GM19025 (cell line): ENCODE data around the gene FRS2.
A peak's percentile ranks its signal among the peaks of the same experiment; 100 is the strongest.

Experiments
- ATAC-seq: cut with Tn5 transposase; IDR thresholded peaks from one replicate; pipeline ENCODE4 v1.9.1; 2021; ENCODE audit warnings: mild to moderate bottlenecking, low read depth, moderate library complexity; ENCODE audit not compliant: unreplicated experiment

The FRS2 gene

DNA sequence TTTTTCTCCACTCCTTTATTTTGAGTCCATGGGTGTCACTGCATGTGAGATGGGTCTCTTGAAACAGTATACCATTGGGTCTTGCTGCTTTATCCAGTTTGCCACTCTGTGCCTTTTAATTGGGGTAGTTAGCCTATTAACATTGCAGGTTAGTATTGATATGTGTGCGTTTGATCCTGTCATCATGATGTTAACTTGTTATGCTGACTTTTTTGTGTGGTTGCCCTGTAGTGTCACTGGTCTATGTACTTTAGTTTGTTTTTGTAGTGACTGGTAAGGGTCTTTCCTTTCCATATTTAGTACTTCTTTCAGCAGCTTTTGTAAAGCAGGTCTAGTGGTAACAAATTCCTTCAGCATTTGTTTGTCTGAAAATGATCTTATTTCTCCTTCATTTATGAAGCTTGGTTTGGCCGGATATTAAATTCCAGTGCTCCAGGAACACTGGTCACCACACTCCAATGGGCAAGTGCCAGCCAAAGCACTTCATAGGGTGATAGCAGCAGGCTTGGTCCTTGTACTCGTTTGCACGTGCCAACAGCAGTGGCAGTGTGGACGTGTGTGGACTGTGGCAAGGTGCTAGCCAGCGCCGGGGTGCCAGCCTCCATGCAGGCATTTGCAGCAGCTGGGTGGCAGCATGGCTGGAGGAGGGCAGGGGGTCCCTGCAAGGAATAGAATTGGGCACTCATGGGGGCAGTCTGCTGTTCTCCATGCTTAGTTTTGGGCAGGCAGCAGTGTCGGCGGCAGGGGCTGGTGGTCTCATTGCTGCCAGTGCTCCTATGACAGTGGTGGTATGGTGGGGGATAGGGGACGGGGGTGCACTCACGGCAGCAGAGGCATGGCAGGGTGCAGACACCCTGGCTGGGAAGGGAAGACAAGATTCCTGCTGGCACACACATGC is 53.5 kb downstream of the FRS2 start:
- no peak for ATAC-seq

DNA sequence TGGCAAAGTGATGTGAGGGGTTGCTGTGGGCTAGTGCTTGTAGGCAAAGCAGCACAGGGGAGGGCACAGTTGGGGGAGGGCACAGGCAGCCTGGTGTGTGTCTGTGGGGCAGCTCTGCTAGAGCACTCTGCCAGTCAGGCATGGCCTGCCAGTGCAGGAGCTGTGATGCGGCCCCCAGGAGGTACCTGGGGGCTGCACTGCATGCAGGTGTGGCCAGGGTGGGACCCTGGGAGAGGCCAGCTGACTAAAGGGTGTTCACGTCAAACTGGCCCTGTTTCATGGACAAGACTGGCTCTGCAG is 54.1 kb downstream of the FRS2 start:
- ATAC-seq: no peak

DNA sequence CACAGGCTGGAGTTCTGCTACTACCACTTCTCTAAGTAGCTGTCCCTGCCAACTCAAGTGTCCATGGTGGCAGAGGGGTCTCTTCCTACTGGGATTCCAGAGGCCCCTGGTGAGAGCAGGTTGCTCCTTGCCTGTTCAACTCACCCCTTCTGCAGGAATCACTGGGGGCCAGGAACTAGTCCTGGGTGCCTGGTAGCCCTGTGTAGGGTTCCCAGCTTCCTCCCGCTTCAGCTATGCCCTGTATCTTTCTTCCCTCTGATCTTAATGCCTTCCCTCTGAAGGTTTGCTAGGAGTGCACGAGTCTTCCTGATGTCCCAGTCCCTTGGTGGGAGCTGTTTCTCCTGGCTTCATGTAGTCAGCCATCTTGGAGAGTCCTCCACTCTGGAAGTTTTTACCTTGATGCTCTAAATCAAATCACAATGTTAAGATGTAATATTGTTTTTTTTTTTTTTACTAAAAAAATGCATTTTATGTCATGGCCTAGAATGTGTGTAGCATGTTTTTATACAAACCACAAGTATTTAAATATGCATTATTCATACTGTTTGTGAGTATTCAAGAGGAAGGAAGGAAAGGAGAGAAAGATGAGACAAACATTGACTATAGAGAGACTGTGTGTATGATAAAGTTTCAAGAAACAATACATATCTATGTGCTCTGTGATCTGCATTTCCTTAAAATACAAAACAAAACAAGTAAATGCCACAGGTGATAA is 54.7 kb downstream of the FRS2 start:
- ATAC-seq: no peak

DNA sequence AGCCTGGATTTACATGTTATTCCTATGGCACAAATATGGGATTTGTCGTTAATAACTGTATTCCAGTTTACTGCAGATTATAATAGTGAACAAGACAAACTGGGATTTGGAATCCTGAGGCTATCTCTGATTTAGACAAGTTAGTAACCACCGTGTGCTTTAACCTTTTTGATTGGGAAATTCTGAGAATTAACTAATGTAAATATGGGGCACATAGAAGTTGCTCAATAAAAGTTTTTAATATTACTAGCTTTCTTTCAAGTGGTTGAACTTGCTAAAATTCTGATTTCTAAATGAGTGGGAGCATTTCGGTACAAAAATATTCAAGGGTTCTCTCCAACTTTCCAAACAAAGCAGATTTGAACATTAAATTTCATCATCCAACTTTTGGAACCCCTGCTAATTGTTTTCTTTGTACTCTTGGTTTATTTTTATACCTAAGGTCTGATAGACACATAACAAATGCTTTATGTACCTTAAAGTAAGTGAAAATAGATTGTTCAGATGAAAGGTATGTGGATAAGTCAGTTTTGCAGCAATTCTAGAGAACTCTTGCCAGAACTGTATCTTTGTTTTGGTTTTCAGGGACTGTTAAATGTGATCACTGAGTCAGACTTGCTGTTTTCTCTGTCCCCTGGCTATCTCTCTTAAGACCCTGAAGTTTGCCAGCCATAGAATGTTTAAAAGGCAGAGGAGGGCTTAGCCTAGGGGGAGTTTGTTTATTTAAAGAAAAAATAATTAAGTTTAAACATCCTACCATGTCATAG is 57.5 kb downstream of the FRS2 start:
- ATAC-seq: no peak

DNA sequence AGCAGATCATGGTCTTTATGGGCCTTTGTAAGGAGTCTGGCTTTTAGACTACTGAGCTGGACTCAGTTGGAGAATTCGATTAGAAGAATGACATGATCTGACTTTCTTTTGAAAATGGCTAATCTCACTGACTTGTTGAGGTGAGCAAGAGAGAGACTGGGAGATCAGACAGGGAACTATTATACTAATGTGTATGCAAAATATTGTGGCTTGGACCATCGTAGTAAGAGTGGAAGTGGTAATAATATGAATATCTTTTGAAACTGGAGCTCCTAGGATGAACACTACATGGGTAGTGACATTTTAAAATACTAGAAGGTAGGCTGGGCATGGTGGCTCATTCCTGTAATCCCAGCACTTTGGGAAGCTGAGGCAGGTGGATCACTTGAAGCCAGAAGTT is 58.8 kb downstream of the FRS2 start:
- ATAC-seq: no peak

DNA sequence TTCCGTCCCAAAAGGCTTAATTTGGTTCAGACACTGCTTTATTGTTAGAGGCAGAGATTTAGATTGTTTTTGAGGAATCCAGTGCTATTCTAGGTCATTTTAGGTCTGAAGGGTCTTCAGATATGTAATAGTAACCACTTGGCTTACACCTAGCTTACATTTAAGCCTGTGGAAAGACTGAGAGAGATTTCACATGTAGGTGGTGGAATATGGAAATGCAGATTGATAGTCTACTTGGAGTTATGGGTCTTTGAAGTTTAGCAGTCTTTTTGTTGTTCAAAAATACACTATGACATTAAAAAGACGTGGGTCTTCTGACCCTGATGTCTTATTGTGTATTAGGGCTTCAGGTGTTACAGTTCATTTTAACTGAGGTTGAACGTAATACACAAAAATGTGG is 63.7 kb downstream of the FRS2 start:
- no peak for ATAC-seq

DNA sequence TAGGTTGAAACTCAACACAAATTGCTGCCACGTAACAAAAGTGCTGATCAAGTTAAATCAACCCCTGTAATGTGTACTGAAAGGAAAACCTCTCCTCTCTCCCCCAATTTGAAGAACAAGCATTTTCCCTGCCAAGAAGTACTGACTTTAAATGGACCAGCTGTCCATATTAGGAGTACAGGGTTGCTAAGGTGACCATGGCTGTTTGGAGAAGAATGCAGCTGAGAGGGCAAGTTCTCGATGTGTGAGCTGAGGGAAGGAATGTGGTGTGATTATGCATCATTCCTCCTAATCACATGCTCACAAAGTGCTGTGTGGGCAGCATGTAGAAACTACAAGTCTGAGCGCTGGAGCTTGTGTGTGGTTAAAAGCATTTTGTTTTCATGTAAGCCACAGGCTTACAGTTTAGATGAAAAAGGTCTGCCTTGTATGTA is 64.2 kb downstream of the FRS2 start:
- peak; percentile 84 for ATAC-seq

DNA sequence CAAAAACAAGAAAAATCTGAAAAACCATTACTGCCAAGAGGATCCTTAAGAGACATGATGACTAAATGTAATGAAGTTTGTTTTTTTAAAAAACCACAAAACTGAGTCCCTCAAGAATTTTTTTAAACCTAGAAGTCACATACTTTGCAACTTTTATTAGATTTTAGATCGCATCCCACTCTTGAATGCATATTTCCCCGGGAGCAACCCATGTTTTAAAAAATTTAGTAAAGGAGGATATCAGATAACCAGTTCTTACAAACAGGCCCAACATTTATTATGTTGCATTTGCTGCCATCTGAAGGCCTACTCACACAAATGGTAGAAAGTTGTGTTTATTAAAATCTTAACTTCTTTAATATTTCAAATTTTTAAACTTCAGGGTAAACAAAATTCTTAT is 70.8 kb downstream of the FRS2 start:
- ATAC-seq: no peak

DNA sequence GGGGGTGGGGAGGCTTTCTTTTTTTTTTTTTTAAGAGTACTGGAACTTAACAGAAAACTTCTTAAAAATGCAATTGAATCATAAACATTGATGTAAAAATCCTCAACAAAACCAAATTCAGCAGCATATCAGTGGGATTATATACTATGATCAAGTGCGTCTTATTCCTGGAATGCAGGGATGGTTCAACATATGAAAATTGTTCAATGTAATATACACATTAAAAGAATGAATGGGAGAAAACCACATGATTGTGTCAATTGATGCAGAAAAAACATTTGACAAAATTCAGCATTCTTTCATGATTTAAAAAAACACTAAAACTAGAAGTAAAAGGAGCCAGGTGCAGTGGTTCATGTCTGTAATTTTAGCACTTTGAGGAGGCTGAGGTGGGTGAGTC is 73.9 kb downstream of the FRS2 start:
- ATAC-seq: no peak

DNA sequence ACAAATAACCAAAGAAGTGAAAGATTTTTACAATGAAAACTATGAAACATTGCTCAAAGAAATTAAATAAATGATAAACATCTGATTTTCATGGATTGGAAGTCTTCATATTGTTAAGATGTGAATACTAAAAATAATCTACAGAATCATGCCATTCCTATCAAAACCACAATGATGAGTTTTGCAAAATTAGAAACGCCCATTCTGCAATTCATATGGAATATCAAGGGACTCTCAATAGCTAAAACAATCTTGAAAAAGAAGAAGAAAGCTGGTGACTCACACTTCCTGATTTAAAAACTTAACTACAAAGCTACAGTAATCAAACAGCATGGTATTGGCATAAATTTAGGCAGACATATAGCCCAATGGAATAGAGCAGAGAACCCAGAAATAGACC is 74.9 kb downstream of the FRS2 start:
- ATAC-seq: no peak

DNA sequence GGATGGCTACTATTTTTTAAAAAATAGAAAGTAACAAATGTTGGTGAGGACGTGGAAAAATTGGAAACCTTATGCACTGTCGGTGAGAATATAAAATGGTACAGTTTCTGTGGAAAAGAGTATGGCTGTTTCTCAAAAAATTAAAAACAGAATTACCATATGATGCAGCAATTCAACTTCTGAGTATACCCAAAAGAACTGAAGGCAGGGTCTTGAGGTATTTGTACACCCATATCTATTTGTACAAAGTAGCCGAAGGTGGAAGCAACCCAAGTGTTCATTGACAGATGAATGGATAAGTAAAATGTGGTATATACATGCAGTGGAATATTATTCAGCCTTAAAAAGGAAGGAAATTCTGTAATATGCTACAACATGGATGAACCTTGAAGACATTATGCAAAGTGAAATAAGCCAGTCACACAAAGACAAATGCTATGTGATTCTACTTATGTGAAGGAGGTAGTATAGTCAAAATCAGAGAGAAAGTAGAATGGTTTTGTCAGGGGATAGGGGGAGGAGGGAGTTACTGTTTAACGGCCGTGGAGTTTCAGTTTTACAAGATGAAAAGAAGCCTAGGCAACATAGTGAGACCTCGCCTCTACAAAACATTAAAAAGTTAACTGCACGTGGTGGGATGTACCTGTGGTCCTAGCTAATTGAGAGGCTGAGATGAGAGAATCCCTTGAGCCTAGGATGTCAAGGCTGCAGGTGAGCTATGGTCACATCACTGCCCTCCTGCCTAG is 76.7 kb downstream of the FRS2 start:
- ATAC-seq: peak; percentile 94

DNA sequence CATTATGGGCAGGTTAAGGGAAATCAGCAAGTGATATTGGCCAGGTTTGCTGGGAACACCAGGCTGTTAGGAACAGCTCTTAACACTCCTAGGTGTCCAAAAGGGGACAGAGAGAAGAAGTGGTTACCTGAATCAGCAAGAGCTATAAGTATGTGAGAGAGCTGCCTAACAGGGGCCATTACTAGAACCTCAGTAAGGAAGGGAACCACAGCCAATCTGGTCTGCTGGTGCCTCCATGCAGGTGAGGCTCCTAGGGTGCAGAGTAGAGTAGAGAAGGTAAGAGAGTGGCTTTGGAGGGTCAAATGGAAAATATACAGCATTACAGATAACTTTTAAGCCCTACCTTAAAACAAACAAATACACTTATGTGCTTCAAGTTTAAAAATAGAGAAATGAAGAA is 78.5 kb downstream of the FRS2 start:
- no peak for ATAC-seq

DNA sequence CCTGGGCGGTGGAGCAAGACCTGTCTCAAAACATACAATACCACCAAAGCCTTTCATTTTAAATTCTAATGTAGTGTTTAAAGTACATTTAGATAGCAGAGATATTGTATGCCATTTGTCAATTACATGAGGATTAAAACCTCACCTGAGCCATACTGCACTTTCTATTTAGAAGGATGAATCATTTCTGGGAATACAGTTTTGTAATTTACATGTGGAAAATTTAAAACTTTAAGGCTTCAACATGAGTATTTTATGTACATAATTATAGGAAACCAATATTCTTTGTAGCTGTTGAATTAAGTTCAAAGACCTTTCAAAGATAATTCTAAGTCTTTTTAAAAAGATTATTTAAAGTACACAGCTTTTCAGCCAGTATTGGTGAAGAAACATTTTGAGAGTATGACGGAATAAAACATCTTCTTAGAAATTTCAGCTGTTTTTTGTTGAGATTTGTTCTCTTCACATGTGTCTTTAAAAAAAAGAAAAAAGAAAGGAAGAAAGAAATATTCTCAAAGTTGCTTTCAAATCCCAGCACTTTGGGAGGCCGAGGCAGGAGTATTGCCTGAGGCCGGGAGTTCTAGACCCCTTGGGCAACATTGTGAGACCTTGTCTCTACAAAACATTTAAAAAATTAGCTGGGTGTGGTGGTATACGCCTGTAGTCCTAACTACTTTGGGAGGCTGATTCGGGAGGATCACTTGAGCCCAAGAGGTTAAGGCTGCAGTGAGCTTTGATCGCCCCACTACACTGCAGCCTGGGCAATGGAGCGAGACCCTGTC is 80.6 kb downstream of the FRS2 start:
- no peak for ATAC-seq

DNA sequence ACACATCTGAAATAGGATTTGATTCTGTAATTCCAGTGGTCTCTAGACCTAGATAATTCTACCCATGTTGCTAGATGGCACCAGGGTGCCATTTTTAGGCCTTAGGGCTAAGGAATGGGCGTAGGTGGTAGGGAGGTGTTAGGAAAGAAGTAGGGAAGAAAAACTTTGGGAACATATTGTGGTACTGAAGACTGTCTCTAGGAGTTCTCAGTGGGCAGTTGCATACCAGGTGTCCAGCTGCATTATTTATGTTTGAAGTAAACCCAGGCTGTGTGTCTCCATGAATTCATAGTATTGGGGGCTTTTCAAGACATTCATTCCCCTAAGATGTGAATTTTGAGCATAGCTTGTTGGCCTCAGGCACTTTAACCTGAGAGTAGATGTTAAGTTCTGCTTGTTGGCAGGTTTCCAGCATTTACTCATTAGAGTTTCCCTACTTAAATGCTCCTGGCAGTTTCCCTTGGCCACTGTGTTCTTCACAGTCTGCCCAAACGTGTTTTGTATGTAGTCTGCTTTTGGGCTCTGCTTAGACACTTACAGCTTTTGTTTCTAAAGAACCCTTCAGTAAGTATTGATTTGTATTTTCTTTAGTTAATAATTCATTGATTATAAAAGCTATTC is 83.5 kb downstream of the FRS2 start:
- ATAC-seq: no peak

DNA sequence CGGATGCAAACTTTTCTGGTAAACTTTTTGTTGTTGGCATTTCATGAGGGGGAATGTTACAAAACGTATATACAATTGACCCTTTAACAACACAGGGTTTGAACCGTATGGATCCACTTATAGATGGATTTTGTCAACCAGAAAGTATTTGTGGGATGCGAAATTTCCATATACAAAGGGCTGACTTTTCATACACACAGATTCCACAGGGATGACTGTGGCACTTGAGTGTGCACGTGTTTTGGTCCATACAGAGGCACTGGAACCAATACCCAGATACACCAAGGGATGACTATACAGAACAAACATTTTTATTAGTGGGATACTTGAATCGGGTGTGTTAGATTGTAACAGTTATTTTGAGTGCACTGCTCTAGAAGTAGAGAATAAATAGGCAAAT is 85.3 kb downstream of the FRS2 start:
- ATAC-seq: no peak

DNA sequence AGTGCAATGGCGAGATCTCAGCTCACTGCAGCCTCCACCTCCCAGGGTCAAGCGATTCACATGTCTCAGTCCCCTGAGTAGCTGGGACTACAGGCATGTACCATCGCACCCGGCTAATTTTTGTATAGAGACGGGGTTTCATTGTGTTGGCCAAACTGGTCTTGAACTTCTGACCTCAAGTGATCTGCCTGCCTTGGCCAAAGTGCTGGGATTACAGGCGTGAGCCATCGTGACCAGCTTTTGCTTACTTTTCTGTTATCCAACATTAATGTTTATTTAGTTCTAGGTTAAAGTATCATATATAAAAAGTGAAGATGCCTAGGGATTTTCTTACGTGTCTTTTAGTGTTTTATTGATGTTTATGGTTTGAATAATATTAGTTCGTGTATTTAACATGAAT is 86.2 kb downstream of the FRS2 start:
- ATAC-seq: no peak

DNA sequence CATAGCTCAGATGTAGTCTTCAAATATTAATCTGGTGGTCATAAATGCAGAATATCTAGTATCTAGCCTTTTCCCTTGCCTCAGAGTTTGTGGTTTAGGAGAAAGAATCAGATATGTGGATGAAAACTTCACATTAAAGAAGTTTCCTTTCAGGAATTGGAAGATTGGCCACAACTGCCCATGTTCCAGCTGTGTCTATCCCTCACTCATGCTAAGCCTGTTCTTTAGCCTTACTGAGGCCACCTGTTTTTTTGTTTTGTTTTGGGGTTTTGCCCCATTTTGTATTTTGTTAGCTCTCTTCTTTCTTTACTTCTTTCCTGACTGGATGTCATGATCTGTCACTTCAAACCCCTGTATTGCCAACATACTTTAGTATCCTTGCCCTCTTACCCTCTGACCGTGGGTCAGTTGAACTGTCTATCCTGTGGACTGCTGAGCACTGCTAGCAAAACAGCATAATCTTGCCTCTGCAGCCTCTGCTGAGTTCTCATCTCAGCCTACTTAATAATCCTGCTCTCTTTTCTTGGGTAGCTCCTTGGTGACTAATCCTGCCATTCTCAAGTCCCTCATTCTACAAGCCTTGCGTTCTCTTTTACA is 93.1 kb downstream of the FRS2 start:
- no peak for ATAC-seq

DNA sequence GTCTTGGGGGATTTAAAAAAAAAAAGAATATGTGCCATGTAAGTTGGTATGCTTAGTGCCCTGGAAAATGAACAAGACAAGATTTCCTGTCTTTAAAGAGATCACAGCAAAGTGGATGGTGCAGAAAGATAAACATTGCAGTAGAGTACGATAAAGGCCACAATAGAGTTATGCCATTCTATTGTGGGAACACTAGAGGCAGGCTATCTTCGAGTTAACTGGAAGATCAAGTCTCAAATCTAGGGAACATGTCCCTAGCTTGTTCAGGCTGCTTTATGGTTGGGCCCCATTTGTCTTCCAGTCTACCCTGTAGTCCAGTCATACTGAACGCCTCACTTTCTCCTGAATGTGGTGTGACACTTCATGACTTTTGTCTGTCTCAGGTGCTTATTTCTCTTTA is 96.4 kb downstream of the FRS2 start:
- no peak for ATAC-seq

DNA sequence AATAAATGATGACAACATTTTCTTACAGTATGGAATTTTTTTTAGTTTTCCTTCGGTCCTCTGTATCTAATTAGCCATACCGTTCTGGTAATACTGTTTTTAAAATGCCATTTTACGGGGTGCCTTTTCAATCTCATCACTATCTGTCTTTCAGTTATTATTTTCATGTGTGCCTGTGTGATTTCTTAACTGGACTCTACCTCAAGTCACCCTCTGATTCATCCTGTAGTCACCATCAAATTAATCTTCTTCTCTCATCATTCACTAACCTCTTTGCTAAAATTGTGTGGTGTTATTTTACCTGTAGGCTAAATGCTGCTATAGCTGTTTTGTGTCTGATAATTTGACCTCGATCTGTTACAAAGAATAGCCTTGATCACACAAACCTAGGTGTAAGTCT is 99.0 kb downstream of the FRS2 start:
- no peak for ATAC-seq
